HEK293 (cell line): ENCODE results near the gene TAS1R1.
A peak's percentile ranks its signal among the peaks of the same experiment; 100 is the strongest.

Experiments used
- CTCF ChIA-PET: fragments of 350-600 bp; formaldehyde crosslinking; extraction: SDS; loops from one replicate; lab custom pipeline; 2021; ENCODE audit warnings: antibody characterized with exemption; lab: Yijun Ruan, JAX
- POLR2A ChIA-PET: fragments of 300-600 bp; formaldehyde crosslinking; extraction: SDS; loops from one replicate; lab custom pipeline; 2020; ENCODE audit warnings: antibody characterized with exemption, inconsistent platforms; lab: Yijun Ruan, JAX
- H3K27ac ChIP-seq: fragments of 200-500 bp; sonication (Bioruptor generic); 2 replicates; pipeline ENCODE4 v1.5.1; 2014; ENCODE audit warnings: low read depth, low read length, control low read depth, inconsistent platforms; ENCODE audit errors: extremely low read depth
- H3K36me3 ChIP-seq, 2 experiments: fragments of 200-500 bp in 1 of 2; sonication (Bioruptor generic) in 1 of 2; 1 replicate in 1 of 2; 2 replicates in 1 of 2; pipeline ENCODE4 v1.5.1; 2014 to 2017; ENCODE audit warnings: inconsistent platforms in 2 of 2, low read length in 2 of 2; ENCODE audit not compliant: control insufficient read depth in 2 of 2, insufficient read depth in 1 of 2
- H3K4me1 ChIP-seq: fragments of 200-500 bp; sonication (Bioruptor generic); 2 replicates; pipeline ENCODE4 v1.5.1; 2014; ENCODE audit warnings: mild to moderate bottlenecking, low read length, inconsistent platforms; ENCODE audit not compliant: control insufficient read depth, insufficient read depth
- H3K4me3 ChIP-seq: 2 replicates; pipeline ENCODE4 v1.5.1; 2011; ENCODE audit warnings: low read depth, mild to moderate bottlenecking, control low read depth, low read length, moderate library complexity
- H3K9me3 ChIP-seq: fragments of 200-500 bp; sonication (Bioruptor generic); 2 replicates; pipeline ENCODE4 v1.5.1; 2014; ENCODE audit warnings: low read depth, low read length, inconsistent platforms; ENCODE audit not compliant: control insufficient read depth, insufficient read depth
- GLI2 ChIP-seq: fragments of 450-650 bp; formaldehyde crosslinking; IDR thresholded peaks from 2 replicates; pipeline ENCODE4; 2017; ENCODE audit warnings: missing biosample characterization, missing genetic modification characterization, low read depth, borderline replicate concordance
- GLIS1 ChIP-seq: fragments of 450-650 bp; formaldehyde crosslinking; IDR thresholded peaks from 2 replicates; pipeline ENCODE4 v1.5.1; 2016; ENCODE audit warnings: missing biosample characterization, missing genetic modification characterization
- HIC1 ChIP-seq: fragments of 450-650 bp; formaldehyde crosslinking; IDR thresholded peaks from 2 replicates; pipeline ENCODE4 v1.5.1; 2016; ENCODE audit warnings: missing biosample characterization, missing genetic modification characterization
- KLF16 ChIP-seq: fragments of 450-650 bp; formaldehyde crosslinking; IDR thresholded peaks from 2 replicates; pipeline ENCODE4 v1.5.1; 2017; ENCODE audit warnings: missing biosample characterization, missing genetic modification characterization
- KLF7 ChIP-seq: fragments of 450-650 bp; formaldehyde crosslinking; IDR thresholded peaks from 2 replicates; pipeline ENCODE4 v1.5.1; 2016; ENCODE audit warnings: missing biosample characterization, missing genetic modification characterization, borderline replicate concordance
- TRIM28 ChIP-seq: IDR thresholded peaks from 2 replicates; pipeline ENCODE4 v1.6.1; 2011; ENCODE audit warnings: low read length, control low read depth, borderline replicate concordance
- ZBTB17 ChIP-seq: fragments of 450-650 bp; formaldehyde crosslinking; IDR thresholded peaks from 2 replicates; pipeline ENCODE4 v1.5.1; 2016; ENCODE audit warnings: missing biosample characterization, missing genetic modification characterization
- ZFP3 ChIP-seq: fragments of 450-650 bp; formaldehyde crosslinking; IDR thresholded peaks from 2 replicates; pipeline ENCODE4 v1.5.1; 2016; ENCODE audit warnings: low read depth, missing biosample characterization, missing genetic modification characterization
- ZNF223 ChIP-seq: fragments of 450-650 bp; formaldehyde crosslinking; IDR thresholded peaks from 2 replicates; pipeline ENCODE4 v1.5.1; 2016; ENCODE audit warnings: missing biosample characterization, missing genetic modification characterization
- ZNF24 ChIP-seq: fragments of 450-650 bp; formaldehyde crosslinking; IDR thresholded peaks from 2 replicates; pipeline ENCODE4 v1.5.1; 2016; ENCODE audit warnings: missing biosample characterization, missing genetic modification characterization
- ZNF335 ChIP-seq: fragments of 450-650 bp; formaldehyde crosslinking; conservative IDR thresholded peaks from 2 replicates; pipeline ENCODE4 v1.5.1; 2016; ENCODE audit warnings: missing biosample characterization, missing genetic modification characterization
- ZNF354C ChIP-seq: fragments of 450-650 bp; formaldehyde crosslinking; IDR thresholded peaks from 2 replicates; pipeline ENCODE4 v1.5.1; 2016; ENCODE audit warnings: missing biosample characterization, missing genetic modification characterization, low read depth, borderline replicate concordance
- ZNF394 ChIP-seq: fragments of 450-650 bp; formaldehyde crosslinking; IDR thresholded peaks from 2 replicates; pipeline ENCODE4 v1.5.1; 2016; ENCODE audit warnings: missing biosample characterization, missing genetic modification characterization, mild to moderate bottlenecking, moderate library complexity, borderline replicate concordance
- ZNF449 ChIP-seq: fragments of 450-650 bp; formaldehyde crosslinking; IDR thresholded peaks from 2 replicates; pipeline ENCODE4 v1.5.1; 2017; ENCODE audit warnings: missing biosample characterization, mild to moderate bottlenecking, missing genetic modification characterization, moderate library complexity
- ZNF544 ChIP-seq: fragments of 450-650 bp; formaldehyde crosslinking; IDR thresholded peaks from 2 replicates; pipeline ENCODE4 v1.5.0; 2017; ENCODE audit warnings: missing biosample characterization, missing genetic modification characterization
- ZNF654 ChIP-seq: fragments of 450-650 bp; formaldehyde crosslinking; IDR thresholded peaks from 2 replicates; pipeline ENCODE4 v1.5.1; 2016; ENCODE audit warnings: low read depth, missing biosample characterization, missing genetic modification characterization
- ZNF701 ChIP-seq: fragments of 450-650 bp; formaldehyde crosslinking; IDR thresholded peaks from 2 replicates; pipeline ENCODE4 v1.5.1; 2016; ENCODE audit warnings: missing biosample characterization, missing genetic modification characterization
- ZNF768 ChIP-seq: fragments of 450-650 bp; formaldehyde crosslinking; IDR thresholded peaks from 2 replicates; pipeline ENCODE4 v1.5.1; 2018; ENCODE audit warnings: missing biosample characterization, mild to moderate bottlenecking, missing genetic modification characterization
- ZNF837 ChIP-seq: fragments of 450-650 bp; formaldehyde crosslinking; IDR thresholded peaks from 2 replicates; pipeline ENCODE4 v1.5.1; 2016; ENCODE audit warnings: missing biosample characterization, missing genetic modification characterization
- TF ChIP-seq, protein P1 (sequence below): fragments of 450-650 bp; formaldehyde crosslinking; IDR thresholded peaks from 2 replicates; pipeline ENCODE4 v1.5.1; 2016; ENCODE audit warnings: missing biosample characterization, missing genetic modification characterization
- TF ChIP-seq, protein P2 (sequence below): fragments of 450-650 bp; IDR thresholded peaks from 2 replicates; pipeline ENCODE4 v1.5.1; 2018; ENCODE audit warnings: missing biosample characterization, mild to moderate bottlenecking, missing genetic modification characterization
- TF ChIP-seq, protein P3 (sequence below): fragments of 450-650 bp; formaldehyde crosslinking; IDR thresholded peaks from 2 replicates; pipeline ENCODE4; 2016; ENCODE audit warnings: missing biosample characterization, missing genetic modification characterization

TAS1R1 gene

DNA sequence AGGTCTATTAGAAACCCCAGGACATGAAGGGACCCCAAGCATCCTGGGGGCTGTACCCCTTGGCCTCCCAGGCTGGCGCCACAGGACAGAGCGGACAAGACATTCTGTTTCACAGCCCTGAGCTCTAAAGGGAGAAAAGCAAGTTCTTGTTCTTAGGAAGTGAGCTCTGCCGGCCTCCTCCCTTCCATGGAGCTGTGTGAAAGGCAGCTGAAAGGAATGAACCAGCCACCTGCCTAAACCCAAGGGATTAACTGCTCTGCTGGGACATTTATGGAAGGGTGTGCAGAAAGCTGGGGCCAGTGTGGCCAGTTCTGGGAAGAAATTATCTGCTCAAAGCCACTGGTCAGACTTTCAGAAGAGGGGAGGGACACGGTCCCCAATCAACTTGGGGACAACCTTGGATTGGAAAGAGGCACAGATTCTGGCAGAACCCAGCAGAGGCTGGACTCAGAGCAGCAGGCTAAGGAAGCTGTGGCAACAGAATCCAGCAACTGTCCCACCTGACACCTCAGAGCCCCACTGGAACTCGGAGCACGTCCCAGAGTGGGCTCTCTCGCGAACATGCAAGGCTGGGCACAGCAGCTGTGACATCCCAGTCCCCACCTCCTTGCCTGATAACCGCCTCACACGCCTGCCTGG lies 45.4 kb downstream of the TAS1R1 start:
- POLR2A ChIA-PET, result interaction anchor here (0.6 to 1.6 kb wide), 5 partner anchors 12 to 67 kb away, joined by 3 to 13 read pairs (median 4); partner anchors contain the start of gene ZBTB48
- CTCF ChIA-PET, result interaction anchor here (0.6 to 1.0 kb wide), 3 partner anchors 46 to 151 kb away, joined by 3 to 5 read pairs (median 4); no protein-coding TSS in a partner anchor
- peak overlapping the region; percentile 0; the same call in 1 of the 2 replicates for H3K27ac ChIP-seq

GRCh38 chr1:6601049-6601922 lies 46.2 kb downstream of the TAS1R1 start:
- no peaks in the 10 kb centered on the region for H3K4me1 ChIP-seq
- no peaks in the 10 kb centered on the region for H3K9me3 ChIP-seq
- H3K4me3 ChIP-seq, result peak overlapping the region; percentile 58
- H3K36me3 ChIP-seq, result peaks cover 0 to 40% of the 10 kb centered on the region in 2 experiments; a peak in 2 of 3 replicates
- ChIA-PET CTCF (interaction anchor here (1.4 to 1.6 kb wide), 2 partner anchors 46 kb away, joined by 3 to 4 read pairs; partner anchors contain the start of gene TAS1R1), POLR2A (interaction anchor here (0.6 to 3.5 kb wide), 18 partner anchors 7 to 188 kb away, joined by 3 to 25 read pairs (median 4); partner anchors contain the start of genes NOL9, PHF13, TAS1R1 and THAP3)
- peak overlapping the region; percentile 82; the same call in 1 of the 2 replicates for H3K27ac ChIP-seq
- TF ChIP-seq GLIS1 (peak; percentile 84), ZNF394 (0 out of 2 replicates have a peak, but pooled peaks have one; percentile 35), KLF7 (tag by site-specific recombination) (no peak), ZNF837 (tag by site-specific recombination) (no peak), ZFP3 (tag by site-specific recombination) (no peak), ZNF544 (tag by site-specific recombination) (no peak), HIC1 (tag by site-specific recombination) (peak; percentile 86), ZNF335 (tag by site-specific recombination) (peak; percentile 59), KLF16 (tag by site-specific recombination) (no peak), ZBTB17 (tag by site-specific recombination) (peak; percentile 63; the same call in 1 of the 2 replicates), GLI2 (no peak), TRIM28 (no peak), ZNF654 (no peak), ZNF701 (no peak), ZNF768 (tag by site-specific recombination) (no peak), ZNF354C (tag by site-specific recombination) (no peak), ZNF24 (no peak)
- TF ChIP-seq, protein P1, sequence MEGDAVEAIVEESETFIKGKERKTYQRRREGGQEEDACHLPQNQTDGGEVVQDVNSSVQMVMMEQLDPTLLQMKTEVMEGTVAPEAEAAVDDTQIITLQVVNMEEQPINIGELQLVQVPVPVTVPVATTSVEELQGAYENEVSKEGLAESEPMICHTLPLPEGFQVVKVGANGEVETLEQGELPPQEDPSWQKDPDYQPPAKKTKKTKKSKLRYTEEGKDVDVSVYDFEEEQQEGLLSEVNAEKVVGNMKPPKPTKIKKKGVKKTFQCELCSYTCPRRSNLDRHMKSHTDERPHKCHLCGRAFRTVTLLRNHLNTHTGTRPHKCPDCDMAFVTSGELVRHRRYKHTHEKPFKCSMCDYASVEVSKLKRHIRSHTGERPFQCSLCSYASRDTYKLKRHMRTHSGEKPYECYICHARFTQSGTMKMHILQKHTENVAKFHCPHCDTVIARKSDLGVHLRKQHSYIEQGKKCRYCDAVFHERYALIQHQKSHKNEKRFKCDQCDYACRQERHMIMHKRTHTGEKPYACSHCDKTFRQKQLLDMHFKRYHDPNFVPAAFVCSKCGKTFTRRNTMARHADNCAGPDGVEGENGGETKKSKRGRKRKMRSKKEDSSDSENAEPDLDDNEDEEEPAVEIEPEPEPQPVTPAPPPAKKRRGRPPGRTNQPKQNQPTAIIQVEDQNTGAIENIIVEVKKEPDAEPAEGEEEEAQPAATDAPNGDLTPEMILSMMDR, result peak; percentile 78
- TF ChIP-seq, protein P2, sequence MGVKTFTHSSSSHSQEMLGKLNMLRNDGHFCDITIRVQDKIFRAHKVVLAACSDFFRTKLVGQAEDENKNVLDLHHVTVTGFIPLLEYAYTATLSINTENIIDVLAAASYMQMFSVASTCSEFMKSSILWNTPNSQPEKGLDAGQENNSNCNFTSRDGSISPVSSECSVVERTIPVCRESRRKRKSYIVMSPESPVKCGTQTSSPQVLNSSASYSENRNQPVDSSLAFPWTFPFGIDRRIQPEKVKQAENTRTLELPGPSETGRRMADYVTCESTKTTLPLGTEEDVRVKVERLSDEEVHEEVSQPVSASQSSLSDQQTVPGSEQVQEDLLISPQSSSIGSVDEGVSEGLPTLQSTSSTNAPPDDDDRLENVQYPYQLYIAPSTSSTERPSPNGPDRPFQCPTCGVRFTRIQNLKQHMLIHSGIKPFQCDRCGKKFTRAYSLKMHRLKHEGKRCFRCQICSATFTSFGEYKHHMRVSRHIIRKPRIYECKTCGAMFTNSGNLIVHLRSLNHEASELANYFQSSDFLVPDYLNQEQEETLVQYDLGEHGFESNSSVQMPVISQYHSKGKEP (tag by site-specific recombination), result no peak
- TF ChIP-seq, protein P3, sequence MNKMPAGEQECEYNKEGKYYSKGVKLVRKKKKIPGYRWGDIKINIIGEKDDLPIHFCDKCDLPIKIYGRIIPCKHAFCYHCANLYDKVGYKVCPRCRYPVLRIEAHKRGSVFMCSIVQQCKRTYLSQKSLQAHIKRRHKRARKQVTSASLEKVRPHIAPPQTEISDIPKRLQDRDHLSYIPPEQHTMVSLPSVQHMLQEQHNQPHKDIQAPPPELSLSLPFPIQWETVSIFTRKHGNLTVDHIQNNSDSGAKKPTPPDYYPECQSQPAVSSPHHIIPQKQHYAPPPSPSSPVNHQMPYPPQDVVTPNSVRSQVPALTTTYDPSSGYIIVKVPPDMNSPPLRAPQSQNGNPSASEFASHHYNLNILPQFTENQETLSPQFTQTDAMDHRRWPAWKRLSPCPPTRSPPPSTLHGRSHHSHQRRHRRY (tag by site-specific recombination), result no peak

More for the DNA sequence above, 45.4 kb downstream of the TAS1R1 start:
- no peaks in the 10 kb centered on the region for H3K9me3 ChIP-seq
- peaks cover 3 to 47% of the 10 kb centered on the region in 2 experiments; a peak in 2 of 3 replicates for H3K36me3 ChIP-seq
- no peaks in the 10 kb centered on the region for H3K4me1 ChIP-seq
- no peak for TF ChIP-seq ZNF223 (tag by site-specific recombination)
- TF ChIP-seq ZNF449 (tag by site-specific recombination), result 0 out of 2 replicates have a peak, but pooled peaks have one; percentile 77
- peak overlapping the region; percentile 58 for H3K4me3 ChIP-seq
